A673 (cell line): ENCODE data around the gene DMD.

Experiments
- CTCF ChIP-seq: fragments of 300-800, 200-600 bp; sonication (generic); conservative IDR thresholded peaks from 2 replicates; pipeline ENCODE4 v1.5.1; 2017; ENCODE audit warnings: low read depth, mild to moderate bottlenecking, antibody characterized with exemption, low read length, moderate library complexity, mixed read lengths
- EZH2 ChIP-seq: fragments of 200-600 bp; sonication (generic); IDR thresholded peaks from 2 replicates; pipeline ENCODE4 v1.6.1; 2017; ENCODE audit warnings: borderline replicate concordance, low read depth, mild to moderate bottlenecking, mixed read lengths, antibody characterized with exemption, low read length; ENCODE audit not compliant: poor library complexity, severe bottlenecking

- TF ChIP-seq CTCF (no peak), EZH2 (no peak)
These were observed 1187.3 kb downstream of the DMD start for GRCh38 chrX:32024072-32024471.
